HG03354 (cell line): ENCODE results near the gene NPW.
A peak's percentile ranks its signal among the peaks of the same experiment; 100 is the strongest.
"Not testable (repeated sequence)": the region's sequence is repeated elsewhere in the genome, so short reads cannot be mapped to it uniquely, and the experiment has no call there.

ENCODE experiments used
- ATAC-seq: cut with Tn5 transposase; IDR thresholded peaks from one replicate; pipeline ENCODE4 v1.9.1; 2021; ENCODE audit warnings: mild to moderate bottlenecking; ENCODE audit not compliant: unreplicated experiment, poor library complexity, severe bottlenecking

NPW gene

DNA sequence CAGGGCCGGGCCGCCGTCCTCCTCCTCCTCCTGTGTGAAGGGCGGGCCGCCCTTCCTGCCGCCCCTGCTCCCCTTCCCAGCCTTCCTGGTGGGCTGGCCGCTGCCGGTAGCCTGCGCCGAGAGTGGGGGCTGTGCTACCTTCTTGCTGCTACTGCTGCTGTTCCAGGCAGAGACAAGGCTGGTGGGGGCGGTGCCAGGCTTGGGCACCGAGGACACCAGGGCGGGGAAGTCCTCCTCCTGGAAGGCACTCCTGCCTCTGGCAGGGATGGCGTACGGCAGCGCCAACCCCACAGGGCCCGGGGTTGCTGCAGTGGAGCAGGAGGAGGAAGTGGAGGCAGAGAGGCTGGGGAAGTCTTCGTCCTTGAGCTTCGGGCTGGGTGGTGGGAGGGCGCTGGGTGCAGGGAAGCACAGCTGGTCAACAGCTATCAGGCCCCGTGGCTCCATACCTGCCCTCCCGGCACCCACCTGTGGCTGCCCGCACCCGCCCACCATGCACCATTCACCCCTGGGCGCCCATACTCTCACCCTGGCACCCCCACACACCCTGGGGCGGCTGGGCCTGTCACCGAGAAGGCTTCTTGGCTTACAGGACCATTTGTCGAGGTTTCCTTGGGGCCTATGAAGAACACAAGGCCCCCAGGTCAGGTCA is 19.6 kb upstream of the NPW start:
- no peak for ATAC-seq

GRCh38 chr16:2001035-2001434 is 18.6 kb upstream of the NPW start:
- ATAC-seq = no peak

- ATAC-seq = no peak
Measured at GRCh38 chr16:2001456-2002355, 17.9 kb upstream of the NPW start.

GRCh38 chr16:2002406-2003230 is 17.0 kb upstream of the NPW start:
- ATAC-seq = no peak

DNA sequence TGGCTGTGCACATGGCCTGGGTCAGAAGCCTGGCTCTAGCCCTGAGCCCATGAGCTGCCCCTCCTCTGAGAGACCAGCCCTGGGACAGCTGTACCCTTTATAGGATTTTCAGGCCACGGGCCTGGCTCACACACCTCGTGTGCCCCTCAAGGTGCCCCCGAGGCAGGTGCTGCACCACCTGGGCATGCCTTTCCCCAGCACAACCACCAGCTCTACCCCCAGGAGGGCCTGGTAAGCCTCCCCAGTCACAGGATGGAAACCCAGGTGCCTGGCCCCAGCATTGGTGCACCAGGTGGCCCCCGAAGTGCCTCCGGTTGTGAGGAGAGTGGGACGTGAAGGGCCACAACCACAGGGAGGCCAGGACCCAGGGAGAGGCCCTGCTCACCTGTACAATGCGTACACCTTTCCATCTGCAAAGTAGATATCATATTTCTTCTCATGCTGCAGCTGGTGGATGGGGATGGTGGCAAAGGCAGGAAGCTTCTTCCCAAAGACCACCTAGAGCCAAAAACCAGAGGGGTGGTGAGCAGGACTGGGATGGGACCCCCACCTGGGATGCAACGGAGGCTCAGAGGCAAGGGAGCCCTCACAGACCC is 16.3 kb upstream of the NPW start:
- ATAC-seq = no peak

DNA sequence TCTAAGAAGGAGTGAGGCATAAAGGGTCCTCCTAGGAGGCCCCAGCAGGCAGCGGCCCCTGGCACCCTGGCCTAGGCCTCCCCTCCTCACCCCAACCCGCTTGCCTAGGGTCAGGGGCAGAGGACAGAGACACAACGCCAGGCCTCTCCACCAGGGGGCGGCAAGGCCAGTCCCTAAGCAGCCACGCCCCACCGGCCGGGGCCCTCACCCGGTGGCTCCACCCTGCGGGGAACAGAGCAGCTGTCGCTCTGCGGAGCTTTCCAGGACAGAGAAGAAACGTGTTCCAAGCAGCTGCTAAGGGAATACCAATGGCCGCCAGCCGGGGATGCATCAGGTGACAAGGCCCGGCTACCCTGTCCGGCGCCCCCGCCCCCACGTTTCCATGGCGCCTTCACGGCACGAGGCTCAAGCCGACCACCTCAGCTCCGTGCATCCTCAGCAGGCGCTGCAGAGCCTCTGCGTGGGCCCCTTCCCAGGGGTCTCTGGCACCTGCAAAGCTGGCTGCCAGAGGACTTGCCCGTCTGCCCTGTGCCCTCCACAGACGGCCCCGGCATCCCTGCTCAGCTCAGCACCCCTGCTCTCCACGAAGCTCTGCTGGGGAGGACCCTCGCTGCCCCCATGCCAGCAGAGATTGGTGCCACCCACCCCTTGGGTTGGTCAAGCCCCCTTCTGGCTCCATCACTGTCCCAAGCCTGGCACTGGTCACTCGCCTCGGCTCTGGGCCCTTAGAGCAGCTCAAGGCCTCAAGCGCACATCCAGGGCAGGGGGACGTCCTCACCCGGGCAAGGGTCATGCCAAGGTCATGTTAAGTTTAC is 15.6 kb upstream of the NPW start:
- ATAC-seq = peak; percentile 59

GRCh38 chr16:2004795-2005517 is 14.6 kb upstream of the NPW start:
- ATAC-seq = no peak

GRCh38 chr16:2005646-2006045 is 13.9 kb upstream of the NPW start:
- ATAC-seq = no peak

- ATAC-seq = no peak
Measured at GRCh38 chr16:2006317-2006716, 13.3 kb upstream of the NPW start.

DNA sequence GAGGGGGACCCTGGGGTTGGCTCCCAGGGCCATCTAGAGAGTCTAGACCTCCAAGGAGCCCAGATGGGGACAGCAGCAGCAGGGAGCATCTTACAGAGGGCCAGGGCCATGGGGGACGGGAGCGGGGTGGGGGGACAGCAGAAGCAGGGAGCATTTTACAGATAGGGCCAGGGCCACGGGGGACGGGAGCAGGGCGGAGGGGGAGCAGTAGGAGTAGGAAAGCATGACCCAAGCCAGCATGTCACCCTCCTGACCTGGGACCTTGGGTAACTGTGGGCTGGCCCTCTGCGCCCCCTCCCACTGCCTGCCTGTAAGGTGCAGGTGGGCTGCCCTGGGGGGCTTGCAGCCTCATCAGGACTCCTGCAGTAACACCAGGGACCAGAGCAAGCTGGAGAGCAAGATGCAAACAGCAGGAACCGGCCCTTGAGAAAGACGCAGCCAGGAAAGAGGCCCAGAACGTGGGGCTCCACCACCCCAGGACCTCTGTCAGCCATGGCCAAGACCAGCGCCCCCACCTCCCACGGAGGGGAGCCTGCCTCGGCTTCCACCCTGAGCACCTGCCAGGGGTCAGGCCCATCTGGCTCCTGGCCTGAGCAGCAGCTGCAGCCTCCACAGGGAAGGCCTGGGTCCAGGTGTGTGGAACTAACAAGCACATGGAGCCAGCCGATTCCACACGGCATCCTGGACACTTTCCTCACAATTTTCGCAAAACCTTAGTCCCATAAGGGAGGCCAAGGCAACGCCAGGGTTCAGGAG is 12.3 kb upstream of the NPW start:
- ATAC-seq = no peak

- no peak for ATAC-seq
Measured at GRCh38 chr16:2008009-2008526, 11.5 kb upstream of the NPW start.

- peak; percentile 10 for ATAC-seq
Measured at GRCh38 chr16:2008631-2009163, 10.9 kb upstream of the NPW start.

DNA sequence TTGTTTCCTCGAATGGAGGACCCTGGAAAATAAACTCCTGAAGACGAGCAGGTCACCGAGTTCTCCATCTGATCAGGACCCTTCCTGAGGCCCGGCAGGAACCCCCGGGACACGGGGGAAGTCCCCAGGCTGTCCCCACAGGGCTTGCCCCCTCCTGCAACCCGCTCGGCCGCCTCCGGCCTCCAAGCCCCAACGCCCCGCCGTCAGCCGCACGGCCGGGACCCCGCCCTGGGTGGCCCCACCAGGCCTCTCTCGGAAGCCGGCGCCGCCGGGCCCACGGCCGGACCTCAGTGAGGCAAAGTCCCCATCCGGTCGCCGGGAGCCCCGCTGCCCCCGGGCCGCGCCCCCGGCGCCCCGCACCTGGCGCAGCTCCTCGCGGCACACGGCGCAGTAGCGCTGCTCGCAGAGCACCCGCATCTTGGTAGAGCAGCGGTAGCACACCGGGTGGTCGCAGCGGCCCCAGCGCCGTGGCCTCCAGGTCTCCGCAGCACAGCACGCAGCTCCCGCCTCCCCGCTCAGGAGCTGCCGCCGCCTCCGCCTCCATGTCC is 10.3 kb upstream of the NPW start:
- peak; percentile 44 for ATAC-seq

GRCh38 chr16:2009791-2010510 is 9.6 kb upstream of the NPW start, which contains the start of gene ZNF598:
Gene ZNF598, minus strand, starts transcription at chr16:2009821.
- ATAC-seq = peak; percentile 81

GRCh38 chr16:2011726-2012125 is 7.9 kb upstream of the NPW start:
- ATAC-seq = not testable (repeated sequence)

DNA sequence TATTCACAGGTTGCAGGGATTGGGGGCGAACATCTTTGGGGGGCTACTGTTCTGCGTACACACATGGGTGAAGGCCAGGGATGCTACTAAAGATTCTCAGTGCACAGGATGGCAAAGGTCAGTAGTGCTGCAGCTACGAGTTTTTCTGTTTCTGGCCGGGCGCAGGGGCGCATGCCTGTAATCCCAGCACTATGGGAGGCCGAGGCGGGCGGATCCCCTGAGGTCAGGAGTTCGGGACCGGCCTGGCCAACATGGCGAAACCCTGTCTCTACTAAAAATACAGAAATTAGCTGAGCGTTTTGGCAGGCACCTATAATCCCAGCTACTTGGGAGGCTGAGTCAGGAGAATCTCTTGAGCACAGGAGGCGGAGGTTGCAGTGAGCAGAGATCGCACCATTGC is 6.1 kb upstream of the NPW start:
- ATAC-seq = no peak
